CD4-positive, CD25-positive, alpha-beta regulatory T cell (primary cell): Measurements from ENCODE around the gene SMIM13. TPM values are rescaled to one million over a fixed set of nuclear protein-coding genes. Genes with fewer than 3 reads are reported as not detected.

Experiments
- ATAC-seq, 2 donors: fragments of 150-1000 bp; cut with Tn5 transposase; one replicate each; pipeline ENCODE4 v1.10.0; 2021; ENCODE audit warnings: low read depth in 2 of 2, moderate number of reproducible peaks in 2 of 2, moderate library complexity in 1 of 2
- DNase-seq, 3 donors: peaks; one replicate each; pipeline versions ENCODE4 v3.0.0 to v3.0.0-alpha.2; 2012 to 2022; ENCODE audit warnings: mixed read lengths in 1 of 3
- H3K27ac ChIP-seq: one replicate; pipeline ENCODE4 v1.7.0; 2013; ENCODE audit warnings: mild to moderate bottlenecking, low read length; ENCODE audit not compliant: insufficient read depth, poor library complexity, severe bottlenecking
- H3K27me3 ChIP-seq: one replicate; pipeline ENCODE4 v1.7.0; 2013; ENCODE audit warnings: low read length; ENCODE audit not compliant: control insufficient read depth, insufficient read depth
- H3K36me3 ChIP-seq: one replicate; pipeline ENCODE4 v1.7.0; 2013; ENCODE audit warnings: mild to moderate bottlenecking, low read length, moderate library complexity; ENCODE audit not compliant: control insufficient read depth, insufficient read depth
- H3K4me1 ChIP-seq: 2 replicates; pipeline ENCODE4 v1.7.0; 2013; ENCODE audit warnings: mild to moderate bottlenecking, low read length; ENCODE audit not compliant: insufficient read depth, control insufficient read depth, poor library complexity, severe bottlenecking
- H3K4me3 ChIP-seq: one replicate; pipeline ENCODE4 v1.7.0; 2013; ENCODE audit warnings: low read depth, mild to moderate bottlenecking, low read length, moderate library complexity
- H3K9me3 ChIP-seq, 2 experiments: 1 replicate in 1 of 2; 2 replicates in 1 of 2; pipeline ENCODE4 v1.7.0; 2013; ENCODE audit warnings: low read length in 2 of 2, mild to moderate bottlenecking in 1 of 2, moderate library complexity in 1 of 2; ENCODE audit not compliant: control insufficient read depth in 2 of 2
- H3K27ac Mint-ChIP-seq, 3 donors: one replicate each; pipeline ENCODE4 v1.8.0; 2020 to 2022; ENCODE audit warnings: mild to moderate bottlenecking in 3 of 3, mixed read lengths in 3 of 3, moderate library complexity in 2 of 3
- H3K27me3 Mint-ChIP-seq: one replicate; pipeline ENCODE4 v1.8.0; 2022; ENCODE audit warnings: mild to moderate bottlenecking, mixed read lengths
- H3K36me3 Mint-ChIP-seq: one replicate; pipeline ENCODE4 v1.8.0; 2020; ENCODE audit warnings: mixed read lengths
- H3K4me1 Mint-ChIP-seq, 4 donors: one replicate each; pipeline ENCODE4 v1.8.0; 2020 to 2022; ENCODE audit warnings: mixed read lengths in 4 of 4, mild to moderate bottlenecking in 1 of 4
- H3K4me3 Mint-ChIP-seq, 4 donors: one replicate each; pipeline ENCODE4 v1.8.0; 2020 to 2022; ENCODE audit warnings: mild to moderate bottlenecking in 4 of 4, mixed read lengths in 4 of 4, moderate library complexity in 3 of 4
- H3K9me3 Mint-ChIP-seq, 7 donors: one replicate each; pipeline ENCODE4 v1.8.0; 2020 to 2022; ENCODE audit warnings: mixed read lengths in 7 of 7, mild to moderate bottlenecking in 3 of 7, moderate library complexity in 2 of 7
- polyA plus RNA-seq, 4 donors: library from polyadenylated mRNA; unstranded; fragments of 300-500 nt; fragmentation: Illumina TruSeq; gene quantifications; one replicate each; pipeline ENCODE4 v1.2.3, GENCODE V29; 2021
- total RNA-seq: library from RNA; stranded (reverse); gene quantifications from one replicate; pipeline ENCODE4 v1.2.3, GENCODE V29; 2022

The SMIM13 gene
- total and polyA plus RNA-seq, 5 donors from 2014 or later = 1.4 to 9.7 (median 3.1) TPM

GRCh38 chr6:11056871-11057270 lies 36.8 kb upstream of the SMIM13 start:
- Mint-ChIP-seq H3K4me3 (no peak overlapping the region), H3K4me1 (no peaks in the 10 kb centered on the region)
- no peak overlapping the region for H3K4me3 ChIP-seq

GRCh38 chr6:11058406-11058805 lies 35.2 kb upstream of the SMIM13 start:
- DNase-seq (no peak), ATAC-seq (no peak)
- Histone ChIP-seq H3K36me3 (no peaks in the 10 kb centered on the region), H3K27me3 (peaks cover 8% of the 10 kb centered on the region), H3K4me1 (no peaks in the 10 kb centered on the region), H3K27ac (no peak overlapping the region), H3K4me3 (no peak overlapping the region), H3K9me3 (no peaks in the 10 kb centered on the region)
- peaks cover 0 to 2% (median 0%) of the 10 kb centered on the region in 7 donors for H3K9me3 Mint-ChIP-seq
- no peak overlapping the region for H3K4me3 Mint-ChIP-seq
- peaks cover 36% of the 10 kb centered on the region for H3K27me3 Mint-ChIP-seq
- no peaks in the 10 kb centered on the region for H3K36me3 Mint-ChIP-seq
- no peak overlapping the region for H3K27ac Mint-ChIP-seq
- no peaks in the 10 kb centered on the region for H3K4me1 Mint-ChIP-seq

More at GRCh38 chr6:11056871-11057270, 36.8 kb upstream of the SMIM13 start:
- Histone ChIP-seq H3K9me3 (no peaks in the 10 kb centered on the region), H3K4me1 (no peaks in the 10 kb centered on the region), H3K27ac (no peak overlapping the region), H3K36me3 (no peaks in the 10 kb centered on the region), H3K27me3 (peaks cover 9% of the 10 kb centered on the region)
- no peak for DNase-seq
- H3K9me3 Mint-ChIP-seq = peaks cover 0 to 2% (median 0%) of the 10 kb centered on the region in 7 donors
- no peaks in the 10 kb centered on the region for H3K36me3 Mint-ChIP-seq
- no peak overlapping the region for H3K27ac Mint-ChIP-seq
- peaks cover 31% of the 10 kb centered on the region for H3K27me3 Mint-ChIP-seq
- ATAC-seq = no peak

GRCh38 chr6:11062083-11062482 lies 31.6 kb upstream of the SMIM13 start:
- Mint-ChIP-seq H3K4me3 (no peak overlapping the region), H3K27ac (no peak overlapping the region), H3K27me3 (peaks cover 34% of the 10 kb centered on the region), H3K4me1 (no peaks in the 10 kb centered on the region), H3K36me3 (no peaks in the 10 kb centered on the region), H3K9me3 (no peaks in the 10 kb centered on the region)
- Histone ChIP-seq H3K9me3 (no peaks in the 10 kb centered on the region), H3K4me3 (no peak overlapping the region), H3K4me1 (no peaks in the 10 kb centered on the region), H3K27me3 (peaks cover 1% of the 10 kb centered on the region), H3K36me3 (no peaks in the 10 kb centered on the region), H3K27ac (no peak overlapping the region)
- ATAC-seq = no peak
- no peak for DNase-seq

GRCh38 chr6:11062715-11063114 lies 30.9 kb upstream of the SMIM13 start:
- H3K4me1 Mint-ChIP-seq = no peaks in the 10 kb centered on the region
- H3K4me3 ChIP-seq = no peak overlapping the region

GRCh38 chr6:11064836-11065235 lies 28.8 kb upstream of the SMIM13 start:
- Mint-ChIP-seq H3K9me3 (no peaks in the 10 kb centered on the region), H3K4me1 (no peaks in the 10 kb centered on the region), H3K36me3 (no peaks in the 10 kb centered on the region), H3K27me3 (peaks cover 48% of the 10 kb centered on the region), H3K27ac (no peak overlapping the region), H3K4me3 (no peak overlapping the region)
- Histone ChIP-seq H3K4me3 (no peak overlapping the region), H3K27me3 (peaks cover 1% of the 10 kb centered on the region), H3K9me3 (no peaks in the 10 kb centered on the region), H3K36me3 (no peaks in the 10 kb centered on the region), H3K27ac (no peak overlapping the region), H3K4me1 (no peaks in the 10 kb centered on the region)
- DNase-seq (no peak), ATAC-seq (no peak)

More at GRCh38 chr6:11062715-11063114, 30.9 kb upstream of the SMIM13 start:
- no peaks in the 10 kb centered on the region for H3K9me3 ChIP-seq
- peaks cover 1% of the 10 kb centered on the region for H3K27me3 ChIP-seq
- ATAC-seq (no peak), DNase-seq (no peak)
- H3K36me3 ChIP-seq = no peaks in the 10 kb centered on the region
- no peak overlapping the region for H3K4me3 Mint-ChIP-seq
- H3K4me1 ChIP-seq = no peaks in the 10 kb centered on the region
- H3K27ac ChIP-seq = no peak overlapping the region
- H3K27me3 Mint-ChIP-seq = peaks cover 39% of the 10 kb centered on the region
- no peak overlapping the region for H3K27ac Mint-ChIP-seq
- H3K36me3 Mint-ChIP-seq = no peaks in the 10 kb centered on the region
- no peaks in the 10 kb centered on the region for H3K9me3 Mint-ChIP-seq

- H3K27ac ChIP-seq = no peak overlapping the region
- ATAC-seq = no peak
- Mint-ChIP-seq H3K27me3 (peaks cover 44% of the 10 kb centered on the region), H3K4me3 (no peak overlapping the region), H3K27ac (no peak overlapping the region), H3K4me1 (no peaks in the 10 kb centered on the region), H3K36me3 (no peaks in the 10 kb centered on the region), H3K9me3 (no peaks in the 10 kb centered on the region)
- no peaks in the 10 kb centered on the region for H3K4me1 ChIP-seq
- no peak overlapping the region for H3K4me3 ChIP-seq
- H3K36me3 ChIP-seq = no peaks in the 10 kb centered on the region
- H3K9me3 ChIP-seq = no peaks in the 10 kb centered on the region
- peaks cover 1% of the 10 kb centered on the region for H3K27me3 ChIP-seq
- DNase-seq = no peak
Observed at GRCh38 chr6:11065436-11066202, 28.0 kb upstream of the SMIM13 start.

GRCh38 chr6:11066505-11067347 lies 26.9 kb upstream of the SMIM13 start:
- no peak overlapping the region for H3K4me3 Mint-ChIP-seq
- no peaks in the 10 kb centered on the region for H3K36me3 Mint-ChIP-seq
- Histone ChIP-seq H3K9me3 (no peaks in the 10 kb centered on the region), H3K27ac (no peak overlapping the region), H3K36me3 (no peaks in the 10 kb centered on the region), H3K4me1 (no peaks in the 10 kb centered on the region), H3K4me3 (no peak overlapping the region), H3K27me3 (peaks cover 1% of the 10 kb centered on the region)
- H3K27ac Mint-ChIP-seq = no peak overlapping the region
- no peaks in the 10 kb centered on the region for H3K4me1 Mint-ChIP-seq
- no peaks in the 10 kb centered on the region for H3K9me3 Mint-ChIP-seq
- no peak for DNase-seq
- H3K27me3 Mint-ChIP-seq = peaks cover 42% of the 10 kb centered on the region
- no peak for ATAC-seq
